ENCODE measurements around the gene AFF1.

GRCh38 chr4:87018753-87019152 lies 83.9 kb downstream of the AFF1 start:
- TF ChIP-seq CTCF (IDR thresholded peaks at IDR 0.05) = no peak
- TF ChIP-seq POLR2A (IDR thresholded peaks at IDR 0.05) = no peak

Measured in thyroid gland (tissue), 4 donors.